ENCODE results near the gene KRTAP4-5. TPM values are rescaled to one million over a fixed set of nuclear protein-coding genes. Genes with fewer than 3 reads are reported as not detected.
"Not testable (repeated sequence)": the region's sequence is repeated elsewhere in the genome, so short reads cannot be mapped to it uniquely, and the experiment has no call there.

The KRTAP4-5 gene
- total RNA-seq, 1 donor from 2014 or later, result not detected

DNA sequence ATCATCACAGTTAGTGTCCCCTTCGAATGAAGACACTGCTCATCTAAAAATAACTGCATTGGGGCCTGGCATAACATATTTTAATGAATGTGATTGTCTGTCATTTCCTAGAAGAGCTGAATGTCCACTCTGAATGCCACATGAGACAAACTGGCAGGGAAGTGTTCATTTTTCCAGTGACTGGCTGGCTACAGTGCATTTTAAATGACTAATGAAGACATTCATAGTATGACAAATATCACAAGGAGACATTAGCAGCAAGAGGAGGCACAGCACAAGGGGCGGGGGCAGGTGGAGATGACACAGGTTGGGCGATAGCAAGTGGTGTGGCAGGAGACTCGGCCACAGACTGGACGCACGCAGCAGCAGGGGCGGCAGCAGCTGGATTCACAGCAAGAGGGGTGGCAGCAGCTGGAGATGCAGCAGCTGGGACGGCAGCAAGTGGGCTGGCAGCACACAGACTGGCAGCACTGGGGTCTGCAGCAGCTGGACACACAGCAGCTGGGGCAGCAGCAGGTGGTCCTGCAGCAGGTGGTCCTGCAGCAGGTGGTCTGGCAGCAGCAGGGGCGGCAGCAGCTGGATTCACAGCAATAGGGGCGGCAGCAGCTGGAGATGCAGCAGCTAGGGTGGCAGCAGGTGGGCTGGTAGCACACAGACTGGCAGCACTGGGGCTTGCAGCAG is 514 bp downstream of the KRTAP4-5 start:
- DNase-seq (ENCODE audit: low spot score); intact Hi-C loops (cut with DNase I): not testable (repeated sequence)

DNA sequence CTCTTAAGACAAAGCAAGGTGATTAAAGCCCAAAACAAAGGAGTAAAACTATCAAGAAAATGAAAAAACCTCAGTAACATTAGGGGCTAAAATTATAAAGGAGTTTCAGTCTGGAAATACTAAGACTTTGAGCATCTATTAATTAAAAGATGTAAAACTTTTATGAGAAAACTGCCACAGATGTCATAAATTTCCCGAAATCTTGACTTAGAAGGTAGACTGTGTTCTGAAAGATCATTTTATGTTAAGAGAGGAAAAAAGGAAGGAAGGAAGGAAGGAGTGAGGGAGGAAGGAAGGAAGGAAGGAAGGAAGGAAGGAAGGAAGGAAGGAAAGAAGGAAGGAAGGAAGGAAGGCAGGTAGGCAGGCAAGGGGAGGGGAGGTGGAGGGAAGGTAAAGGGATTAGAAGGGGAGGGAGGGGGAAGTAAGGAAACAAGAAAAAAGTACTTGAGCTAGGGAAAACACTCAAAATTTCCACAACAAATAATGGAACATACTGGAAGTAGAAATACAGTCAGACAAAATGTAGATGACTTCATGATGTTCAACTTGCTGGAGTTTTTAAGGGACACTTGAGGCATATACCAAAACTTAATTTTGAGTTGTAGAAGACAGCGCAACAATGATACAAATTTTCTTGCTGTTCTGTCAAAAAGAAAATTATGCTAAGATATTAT is 2.0 kb downstream of the KRTAP4-5 start:
- no peak for DNase-seq (ENCODE audit: low spot score)
- intact Hi-C loops (cut with DNase I), result no loop called here

DNA sequence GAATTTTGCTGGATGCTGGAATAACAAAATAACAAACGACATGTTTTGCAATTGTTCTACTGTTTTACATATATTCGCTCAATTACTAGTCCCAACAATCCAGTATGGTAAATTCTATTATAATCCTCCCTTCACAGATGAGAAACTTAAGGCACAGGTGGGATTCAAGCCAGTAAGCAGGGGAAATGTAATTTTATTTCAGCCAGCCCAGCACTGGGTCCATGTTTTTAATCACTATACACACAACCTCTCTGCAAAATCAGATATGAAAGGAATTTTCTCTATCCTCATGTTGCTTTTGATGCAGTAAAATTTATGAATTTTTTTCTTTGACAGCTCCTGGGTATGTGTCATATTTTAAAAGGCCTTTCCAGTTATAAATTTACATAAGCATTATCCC is 4.4 kb downstream of the KRTAP4-5 start:
- DNase-seq (ENCODE audit: low spot score), result no peak
- intact Hi-C loops (cut with DNase I), result no loop called here

DNA sequence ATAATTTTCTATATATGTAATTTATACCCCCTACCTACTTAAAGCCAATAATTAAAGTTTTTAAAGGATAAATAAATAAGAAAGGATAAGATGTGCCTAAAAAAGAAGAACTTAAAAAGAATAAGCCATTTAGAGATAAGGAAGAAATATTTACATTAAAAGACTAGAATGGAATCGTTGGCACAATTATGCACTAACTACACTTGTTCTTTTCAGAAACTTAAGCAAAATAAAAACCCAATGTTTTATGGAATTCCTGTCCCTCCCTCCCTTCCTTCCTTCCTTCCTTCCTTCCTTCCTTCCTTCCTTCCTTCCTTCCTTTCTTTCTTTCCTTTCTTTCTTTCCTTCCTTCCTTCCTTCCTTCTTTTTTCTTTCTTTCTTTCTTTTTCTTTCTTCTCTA is 4.8 kb downstream of the KRTAP4-5 start:
- DNase-seq (ENCODE audit: low spot score), result no peak
- intact Hi-C loops (cut with DNase I), result no loop called here

DNA sequence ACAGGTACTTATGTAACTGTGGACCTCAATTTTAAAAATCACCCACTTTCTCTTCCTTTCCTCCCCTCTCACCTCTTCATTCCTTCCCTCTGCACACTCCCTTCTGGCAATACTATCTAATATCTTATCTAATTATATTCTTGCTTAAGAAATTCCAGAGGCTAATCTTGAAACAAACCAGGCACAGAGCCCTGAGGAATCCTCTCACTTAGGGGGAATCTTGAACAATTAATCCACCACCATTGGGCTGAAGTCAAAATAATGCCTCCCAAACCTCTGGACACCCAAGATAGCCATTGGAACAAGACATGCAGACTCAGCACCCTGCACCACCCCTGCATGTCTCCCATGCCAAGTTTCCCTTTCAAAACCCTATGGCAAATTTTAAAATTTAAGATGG is 8.3 kb downstream of the KRTAP4-5 start:
- intact Hi-C loops (cut with DNase I), result no loop called here
- no peak for DNase-seq (ENCODE audit: low spot score)

DNA sequence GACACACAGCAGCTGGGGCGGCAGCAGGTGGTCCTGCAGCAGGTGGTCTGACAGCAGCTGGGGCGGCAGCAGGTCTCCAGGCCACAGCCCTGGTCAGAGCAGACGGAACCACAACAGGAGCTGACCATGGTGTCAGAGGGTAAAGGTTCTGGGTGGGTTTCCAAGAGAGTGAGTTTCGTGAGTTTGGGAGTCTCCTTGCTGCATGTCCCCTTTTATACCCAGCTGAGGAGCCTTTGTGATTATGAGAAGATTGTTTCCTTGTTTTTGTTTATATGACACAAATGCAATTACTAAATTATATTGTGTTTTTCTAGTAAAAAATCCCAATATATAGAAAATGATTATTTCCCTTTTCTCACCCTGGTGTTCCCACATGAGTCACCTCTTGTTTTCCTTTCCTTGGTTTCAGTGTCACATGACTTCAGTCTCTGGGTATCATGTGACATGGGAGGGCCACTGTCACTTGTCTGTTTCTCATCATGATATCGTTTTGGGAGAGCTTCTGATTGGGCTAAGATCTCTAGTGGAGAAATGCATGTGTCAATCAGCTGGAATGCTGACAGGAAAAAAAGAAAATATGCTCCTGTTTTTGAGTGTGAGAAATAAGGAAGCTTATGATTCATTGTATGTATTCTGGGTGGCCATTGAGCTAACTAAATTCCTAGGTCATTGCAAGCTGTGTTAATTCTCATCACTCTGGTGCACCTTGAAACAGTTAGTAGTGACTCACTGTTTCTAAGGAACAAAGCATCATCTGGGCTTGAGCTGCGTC is 9.1 kb downstream of the KRTAP4-5 start, which contains the start of gene KRTAP4-6:
Gene KRTAP4-6, minus strand, starts transcription at position 185 of the 772 bp plus-strand sequence. Its CDS starts 57 bp downstream, at position 128.
- intact Hi-C loops (cut with DNase I), result no loop called here

DNA sequence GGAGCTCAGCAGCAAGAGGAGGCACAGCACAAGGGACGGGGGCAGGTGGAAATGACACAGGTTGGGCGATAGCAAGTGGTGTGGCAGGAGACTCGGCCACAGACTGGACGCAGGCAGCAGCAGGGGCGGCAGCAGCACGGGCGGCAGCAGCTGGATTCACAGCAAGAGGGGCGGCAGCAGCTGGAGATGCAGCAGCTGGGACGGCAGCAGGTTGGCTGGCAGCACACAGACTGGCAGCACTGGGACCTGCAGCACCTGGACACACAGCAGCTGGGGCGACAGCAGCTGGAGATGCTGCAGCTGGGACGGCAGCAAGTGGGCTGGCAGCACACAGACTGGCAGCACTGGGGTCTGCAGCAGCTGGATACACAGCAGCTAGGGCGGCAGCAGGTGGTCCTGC is 9.8 kb downstream of the KRTAP4-5 start:
- DNase-seq (ENCODE audit: low spot score); intact Hi-C loops (cut with DNase I): not testable (repeated sequence)

More for the DNA sequence above, 9.1 kb downstream of the KRTAP4-5 start, which contains the start of gene KRTAP4-6:
- no peak for DNase-seq (ENCODE audit: low spot score)

DNA sequence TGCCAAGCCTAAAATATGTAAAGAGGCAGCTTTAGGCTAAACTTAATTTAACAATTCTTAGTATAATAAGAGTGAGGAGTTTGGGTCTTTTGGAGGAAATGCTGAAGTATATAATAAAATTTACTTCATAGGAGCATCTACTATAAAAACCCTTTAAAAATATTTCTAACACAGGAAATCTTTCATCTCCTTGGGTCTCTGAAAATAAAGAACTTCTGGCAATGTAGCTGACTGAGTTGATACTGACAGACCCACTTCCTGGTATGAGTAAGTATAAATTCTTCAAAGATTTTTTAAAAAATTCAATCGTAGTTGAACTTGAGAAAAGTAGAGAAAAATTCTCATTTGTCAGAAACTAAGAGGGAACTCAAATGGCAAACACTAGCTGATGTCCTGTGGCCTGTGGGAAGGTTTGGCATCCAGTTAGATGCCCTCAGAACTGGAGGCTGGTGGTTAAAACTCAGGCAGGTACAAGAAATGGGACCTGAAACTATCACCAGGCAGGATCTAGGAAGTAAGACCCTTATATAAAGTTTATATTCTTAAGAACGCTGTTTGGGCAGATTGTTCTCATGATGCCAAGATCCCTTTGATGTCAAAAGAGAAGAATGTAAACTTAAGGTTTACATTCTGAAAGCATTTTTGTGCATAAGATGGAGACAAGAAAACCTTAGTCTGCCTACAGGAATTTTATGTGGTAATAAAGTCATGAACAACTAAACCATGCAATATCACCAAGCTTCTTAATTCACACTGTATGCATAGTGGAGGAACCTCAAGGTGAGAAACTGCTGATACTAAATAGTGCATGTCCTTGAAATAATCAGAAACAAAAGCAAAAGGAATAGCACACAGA is 15.5 kb downstream of the KRTAP4-5 start:
- intact Hi-C loops (cut with DNase I), result no loop called here

DNA sequence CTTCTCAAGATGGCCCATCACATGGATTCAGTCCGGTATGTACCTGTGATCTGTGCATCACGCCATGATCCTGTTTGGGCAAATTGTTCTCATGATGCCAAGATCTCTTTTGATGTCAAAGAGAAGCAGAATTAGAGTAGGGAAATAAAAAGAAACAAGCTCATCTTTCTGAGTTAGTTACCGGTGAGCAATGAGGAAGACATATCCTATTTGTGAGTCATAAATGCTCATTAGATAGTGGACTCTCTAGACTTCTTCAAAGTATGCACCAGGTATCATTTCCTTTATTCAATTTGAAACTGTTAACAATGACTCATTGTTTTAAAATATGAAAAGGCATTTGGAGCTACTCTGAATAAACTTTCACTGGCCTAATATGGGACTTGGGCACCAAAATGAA is 17.6 kb downstream of the KRTAP4-5 start:
- intact Hi-C loops (cut with DNase I), result no loop called here
- DNase-seq (ENCODE audit: low spot score), result no peak

More for the DNA sequence above, 15.5 kb downstream of the KRTAP4-5 start:
- no peak for DNase-seq (ENCODE audit: low spot score)

DNA sequence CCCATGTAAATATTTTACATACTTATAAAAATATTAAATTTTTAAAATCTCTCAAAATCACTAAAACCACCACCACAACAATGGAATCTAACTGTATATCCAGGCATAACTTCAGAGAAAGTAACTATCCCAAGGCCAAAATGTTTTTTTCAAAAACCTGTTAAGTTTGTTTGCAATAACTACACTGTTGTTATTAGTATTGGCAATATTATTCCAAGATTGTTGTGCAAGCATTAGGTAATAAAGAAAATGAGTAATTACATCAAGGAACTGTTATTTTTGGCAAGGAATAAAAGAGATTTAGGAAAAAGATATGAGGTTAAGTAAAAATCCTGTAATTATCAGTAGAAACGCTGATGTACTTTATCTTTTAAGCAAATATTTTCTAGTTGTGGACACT is 22.3 kb downstream of the KRTAP4-5 start:
- intact Hi-C loops (cut with DNase I), result no loop called here
- DNase-seq (ENCODE audit: low spot score), result no peak

DNA sequence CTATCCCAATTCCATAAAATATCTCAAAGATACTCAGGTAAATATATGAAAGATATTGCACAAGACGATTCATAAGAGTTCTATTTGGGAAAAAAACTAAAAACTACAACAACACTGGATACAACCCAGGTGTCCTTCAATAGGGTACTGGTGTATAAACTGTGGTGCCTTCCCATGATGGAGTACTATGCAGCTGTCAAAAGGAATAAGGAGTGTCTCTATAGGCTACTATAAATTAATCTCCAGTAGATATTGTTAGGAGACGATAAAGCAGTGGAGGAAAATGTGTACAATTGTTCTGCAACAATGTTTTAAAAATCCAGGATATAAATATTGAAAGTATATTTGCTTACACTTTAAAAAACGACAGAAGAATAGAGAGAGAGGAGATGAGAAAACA is 23.2 kb downstream of the KRTAP4-5 start:
- intact Hi-C loops (cut with DNase I), result no loop called here
- no peak for DNase-seq (ENCODE audit: low spot score)

DNA sequence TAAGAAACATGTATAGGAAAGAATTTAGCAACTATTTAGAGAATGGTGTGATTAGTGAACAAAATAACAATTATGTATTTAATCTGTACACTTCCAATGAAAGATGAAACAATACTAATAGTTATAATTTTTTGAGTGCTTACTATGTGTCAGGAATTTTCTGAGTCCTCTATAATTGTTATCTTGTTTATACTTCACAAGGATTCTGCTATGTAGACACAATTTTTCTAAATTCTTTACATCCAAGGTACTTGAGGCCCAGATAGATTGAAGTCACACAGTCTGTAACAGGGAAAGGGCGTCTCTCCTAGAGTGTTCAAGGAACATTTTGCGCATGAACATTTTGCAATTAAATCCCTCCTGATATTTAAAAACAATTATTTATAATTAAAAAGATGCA is 24.6 kb downstream of the KRTAP4-5 start:
- intact Hi-C loops (cut with DNase I), result no loop called here

DNA sequence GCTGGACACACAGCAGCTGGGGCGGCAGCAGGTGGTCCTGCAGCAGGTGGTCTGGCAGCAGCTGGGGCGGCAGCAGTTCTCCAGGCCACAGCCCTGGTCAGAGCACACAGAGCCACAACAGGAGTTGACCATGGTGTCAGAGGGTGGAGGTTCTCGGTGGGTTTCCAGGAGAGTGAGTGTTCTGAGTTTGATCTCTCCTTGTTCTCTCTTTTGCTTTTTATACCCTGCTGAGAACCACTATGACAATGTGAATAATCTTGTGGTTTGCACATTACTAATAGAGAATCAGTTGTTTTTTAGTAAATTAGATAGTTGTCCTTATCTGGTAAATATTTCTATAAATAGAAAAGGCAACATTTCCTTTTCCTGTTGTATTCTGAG is 25.6 kb downstream of the KRTAP4-5 start, which contains the start of gene KRTAP4-12:
Gene KRTAP4-12, minus strand, starts transcription at position 192 of the 381 bp plus-strand sequence. Its CDS starts 60 bp downstream, at position 132.
- intact Hi-C loops (cut with DNase I); DNase-seq (ENCODE audit: low spot score): not testable (repeated sequence)

More for the DNA sequence above, 24.6 kb downstream of the KRTAP4-5 start:
- DNase-seq (ENCODE audit: low spot score), result no peak

DNA sequence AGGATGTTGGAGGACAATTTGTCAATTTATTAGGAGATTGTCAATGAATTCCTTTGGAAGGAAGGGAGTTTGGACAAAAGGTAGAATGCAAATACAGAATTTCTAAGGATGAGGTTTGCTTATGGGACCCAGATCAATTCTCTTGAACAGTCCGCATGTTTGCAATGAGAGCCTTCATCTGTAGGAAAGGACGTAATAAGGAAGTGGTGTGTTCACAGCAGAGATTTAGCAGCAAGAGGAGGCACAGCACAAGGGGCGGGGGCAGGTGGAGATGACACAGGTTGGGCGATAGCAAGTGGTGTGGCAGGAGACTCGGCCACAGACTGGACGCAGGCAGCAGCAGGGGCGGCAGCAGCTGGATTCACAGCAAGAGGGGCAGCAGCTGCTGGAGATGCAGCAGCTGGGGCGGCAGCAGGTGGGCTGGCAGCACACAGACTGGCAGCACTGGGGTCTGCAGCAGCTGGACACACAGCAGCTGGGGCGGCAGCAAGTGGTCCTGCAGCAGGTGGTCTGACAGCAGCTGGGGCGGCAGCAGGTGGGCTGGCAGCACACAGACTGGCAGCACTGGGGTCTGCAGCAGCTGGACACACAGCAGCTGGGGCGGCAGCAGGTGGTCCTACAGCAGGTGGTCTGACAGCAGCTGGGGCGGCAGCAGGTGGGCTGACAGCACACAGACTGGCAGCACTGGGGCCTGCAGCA is 26.2 kb downstream of the KRTAP4-5 start:
- intact Hi-C loops (cut with DNase I); DNase-seq (ENCODE audit: low spot score): not testable (repeated sequence)

DNA sequence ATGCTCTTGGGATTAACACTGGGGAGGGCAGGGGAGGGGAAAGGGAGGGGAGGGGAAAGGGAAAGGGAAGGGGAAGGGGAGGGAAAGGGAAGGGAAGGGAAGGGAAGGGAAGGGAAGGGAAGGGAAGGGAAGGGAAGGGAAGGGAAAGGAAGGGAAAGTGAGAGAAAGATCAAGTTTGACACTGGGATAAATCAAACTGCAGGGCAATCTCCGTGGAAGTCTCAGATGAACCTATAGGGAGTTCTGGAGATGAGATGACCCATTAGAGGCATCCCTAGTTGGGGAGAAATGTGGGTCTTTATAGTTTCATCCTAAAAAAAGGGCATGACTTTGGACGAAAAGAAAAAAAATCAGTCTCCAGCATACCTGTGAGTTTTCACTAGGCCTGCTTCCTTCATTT is 27.9 kb downstream of the KRTAP4-5 start:
- intact Hi-C loops (cut with DNase I), result no loop called here
- no peak for DNase-seq (ENCODE audit: low spot score)

DNA sequence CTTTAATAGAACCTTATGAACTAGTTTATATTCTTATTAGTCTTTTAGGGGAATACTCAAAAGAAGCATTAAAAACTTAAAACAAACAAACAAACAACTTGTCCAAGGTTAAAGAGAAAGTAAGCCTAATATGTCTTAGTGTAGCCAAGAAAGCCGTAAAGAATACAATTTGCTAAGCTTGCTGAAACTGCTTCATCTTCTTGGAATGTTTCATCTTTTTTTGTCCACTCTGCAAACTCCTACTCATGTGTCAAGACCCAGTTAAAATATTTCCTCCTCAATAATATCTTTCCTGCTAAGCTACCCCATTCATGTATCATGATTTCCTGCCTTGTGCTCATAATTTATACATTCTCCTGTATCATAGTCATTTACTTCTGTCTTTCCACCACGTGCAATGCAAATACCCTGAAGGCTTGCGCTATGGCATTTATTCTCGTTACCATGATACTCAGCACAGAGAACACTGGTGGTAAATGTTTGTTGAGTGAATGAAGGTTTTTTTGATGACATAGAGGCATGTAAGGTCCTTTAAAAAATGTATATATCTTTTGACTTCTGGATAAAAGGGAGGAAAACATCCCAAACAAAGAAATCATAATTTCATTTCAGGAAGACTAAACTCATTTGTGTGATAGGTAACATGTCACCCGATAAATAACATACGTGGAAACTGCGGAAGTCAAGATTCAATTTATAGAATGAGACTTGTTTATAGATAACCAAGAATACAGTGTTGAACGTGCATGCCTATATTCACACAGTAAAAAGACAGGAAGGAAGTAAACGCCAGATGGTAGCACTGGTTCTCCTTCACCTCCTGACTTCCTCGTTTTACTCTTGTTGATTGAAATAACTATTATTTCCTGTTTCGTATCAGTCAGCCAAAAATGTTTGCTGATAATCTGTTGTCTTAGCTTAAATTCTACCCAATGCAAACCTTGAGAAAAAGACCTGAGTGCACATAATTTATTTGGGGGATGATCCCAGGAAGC is 29.6 kb downstream of the KRTAP4-5 start:
- intact Hi-C loops (cut with DNase I); DNase-seq (ENCODE audit: low spot score): not testable (repeated sequence)

DNA sequence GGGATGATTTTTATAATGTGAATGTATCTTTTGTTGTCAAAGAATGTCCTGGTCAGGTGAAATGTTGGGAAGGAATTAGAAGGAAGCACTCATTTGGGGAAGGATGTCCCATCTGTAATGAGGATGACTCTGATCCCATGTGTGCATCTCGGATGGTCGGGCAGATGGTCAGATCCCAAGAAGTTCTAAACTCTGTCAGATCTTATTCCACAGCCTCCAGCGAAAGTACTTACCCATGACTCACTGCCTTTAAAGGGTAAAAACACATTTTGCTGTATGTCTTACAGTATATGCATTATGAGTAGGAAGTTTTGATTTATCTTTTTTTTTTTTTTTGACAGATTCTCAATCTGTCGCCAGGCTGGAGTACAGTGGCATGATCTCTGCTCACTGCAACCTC is 30.9 kb downstream of the KRTAP4-5 start:
- DNase-seq (ENCODE audit: low spot score), result no peak
- intact Hi-C loops (cut with DNase I), result no loop called here

All from cardiac septum (tissue), 1 donor.